ENCODE results near the gene GPR160.
"Not testable (repeated sequence)": the region's sequence is repeated elsewhere in the genome, so short reads cannot be mapped to it uniquely, and the experiment has no call there.

Gene GPR160, protein sequence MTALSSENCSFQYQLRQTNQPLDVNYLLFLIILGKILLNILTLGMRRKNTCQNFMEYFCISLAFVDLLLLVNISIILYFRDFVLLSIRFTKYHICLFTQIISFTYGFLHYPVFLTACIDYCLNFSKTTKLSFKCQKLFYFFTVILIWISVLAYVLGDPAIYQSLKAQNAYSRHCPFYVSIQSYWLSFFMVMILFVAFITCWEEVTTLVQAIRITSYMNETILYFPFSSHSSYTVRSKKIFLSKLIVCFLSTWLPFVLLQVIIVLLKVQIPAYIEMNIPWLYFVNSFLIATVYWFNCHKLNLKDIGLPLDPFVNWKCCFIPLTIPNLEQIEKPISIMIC

DNA sequence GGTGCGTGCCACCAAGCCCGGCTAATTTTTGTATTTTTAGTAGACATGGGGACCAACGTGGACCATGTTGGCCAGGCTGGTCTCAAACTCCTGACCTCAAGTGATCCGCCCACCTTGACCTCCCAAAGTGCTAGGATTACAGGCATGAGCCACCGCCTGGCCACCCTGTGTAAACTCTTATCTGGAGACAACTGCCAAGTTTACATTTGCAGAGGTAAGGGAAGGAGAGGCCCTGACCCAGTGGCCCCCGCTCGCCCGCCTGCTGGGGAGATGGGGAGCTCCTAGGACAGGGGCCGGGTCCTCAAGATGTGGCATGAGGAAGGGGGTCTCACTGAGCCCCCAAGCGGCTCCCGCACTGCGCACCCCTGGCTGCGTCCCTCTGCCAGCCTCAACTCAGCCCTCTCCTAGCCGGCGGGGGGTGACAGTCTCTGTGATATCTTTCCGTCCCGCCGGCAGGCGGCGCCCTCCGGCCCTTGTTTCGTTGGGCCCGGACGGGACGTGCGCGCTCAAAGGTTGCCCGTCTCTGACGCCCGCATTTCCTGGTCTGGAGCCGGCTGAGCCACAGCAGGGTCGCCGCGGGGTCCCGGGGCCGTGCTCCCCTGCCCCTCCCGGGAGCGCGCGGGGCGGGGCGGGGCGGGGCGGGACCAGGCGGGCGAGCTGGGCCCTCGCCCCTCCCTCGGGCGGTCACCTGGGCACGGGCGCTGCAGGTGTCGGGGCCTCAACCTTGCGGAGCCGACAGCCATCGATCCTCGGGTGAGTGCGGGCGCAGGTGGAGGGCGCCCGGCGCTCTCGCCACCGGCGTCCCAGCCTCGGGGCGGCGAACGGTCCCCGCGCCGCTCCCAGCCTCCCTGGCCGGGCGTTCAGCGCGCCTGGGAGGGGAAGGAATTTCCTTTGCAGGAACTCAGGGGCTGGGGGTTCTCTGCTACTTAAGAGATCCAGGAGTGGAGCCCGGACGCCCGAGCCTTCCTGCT, at the start of gene GPR160:
Gene GPR160, plus strand, starts transcription at position 533 of the 971 bp plus-strand sequence. CDS start 45,978 bp downstream, outside the sequence.
- peak; percentile 76 for DNase-seq

DNA sequence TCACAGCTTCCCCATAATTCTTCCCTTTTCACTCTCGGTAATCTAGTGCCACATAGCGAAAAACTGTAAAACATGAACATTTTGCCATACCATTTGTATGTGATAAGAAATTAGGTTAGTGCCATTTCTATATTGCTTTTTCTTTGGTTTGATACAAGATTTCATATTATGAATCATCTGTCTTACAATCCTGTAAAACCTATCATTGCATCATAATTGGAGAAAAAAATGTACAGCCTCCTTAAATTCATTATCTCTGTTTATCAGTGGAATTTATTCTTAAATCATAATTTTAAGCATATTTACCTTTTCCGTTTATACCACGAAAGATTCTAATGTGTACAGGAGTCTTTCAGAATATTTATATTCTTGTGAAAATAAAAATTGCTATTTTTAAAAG, 47.4 kb upstream of the GPR160 start:
- DNase-seq: no peak

DNA sequence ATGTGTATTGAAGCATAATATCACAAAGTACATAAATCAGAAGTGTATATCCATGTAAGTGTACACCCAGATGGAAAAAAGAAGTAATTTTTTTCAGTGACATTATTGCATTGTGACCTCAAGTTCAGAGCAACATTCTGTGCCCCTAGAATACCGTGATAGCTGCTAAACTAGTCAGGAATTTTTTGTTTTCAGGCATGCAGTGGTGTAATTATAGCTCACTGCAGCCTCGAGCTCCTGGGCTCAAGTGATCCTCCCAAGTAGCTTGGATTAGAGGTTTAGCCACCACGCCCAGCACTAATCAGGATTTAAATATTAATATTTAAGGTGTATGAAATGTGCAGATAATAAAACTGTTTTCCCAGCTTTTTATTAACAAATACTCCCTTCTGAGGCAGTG, 45.6 kb upstream of the GPR160 start:
- DNase-seq: no peak

DNA sequence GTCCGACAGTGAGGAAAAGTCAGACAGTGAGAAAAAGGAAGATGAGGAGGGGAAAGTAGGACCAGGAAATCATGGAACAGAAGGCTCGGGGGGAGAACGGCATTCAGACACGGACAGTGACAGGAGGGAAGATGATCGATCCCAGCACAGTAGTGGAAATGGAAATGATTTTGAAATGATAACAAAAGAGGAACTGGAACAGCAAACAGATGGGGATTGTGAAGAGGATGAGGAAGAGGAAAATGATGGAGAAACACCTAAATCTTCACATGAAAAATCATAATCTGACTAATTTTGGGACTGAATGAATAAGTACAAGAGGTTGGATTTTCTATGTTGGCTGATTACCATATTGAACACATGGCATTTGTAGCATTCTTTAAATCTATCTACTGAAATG, 45.0 kb upstream of the GPR160 start:
- no peak for DNase-seq

DNA sequence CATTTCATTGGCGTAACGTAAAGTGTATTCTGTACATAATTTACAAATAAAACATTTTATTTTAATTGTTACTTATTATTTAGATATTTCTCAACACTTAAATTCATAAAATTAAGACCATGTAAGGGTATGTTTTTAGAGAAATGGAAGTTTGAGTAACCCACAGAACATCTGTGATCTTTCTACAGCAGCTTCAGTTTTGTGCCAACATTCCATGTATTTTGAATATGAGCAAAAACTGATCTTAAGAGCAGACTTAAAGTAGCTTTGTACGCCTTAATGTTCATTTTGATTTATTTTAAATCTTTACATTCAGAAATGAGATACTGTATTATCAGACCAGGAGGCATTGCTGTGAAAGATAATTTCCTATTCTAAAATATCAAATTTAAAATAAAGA, 44.0 kb upstream of the GPR160 start:
- DNase-seq: no peak

DNA sequence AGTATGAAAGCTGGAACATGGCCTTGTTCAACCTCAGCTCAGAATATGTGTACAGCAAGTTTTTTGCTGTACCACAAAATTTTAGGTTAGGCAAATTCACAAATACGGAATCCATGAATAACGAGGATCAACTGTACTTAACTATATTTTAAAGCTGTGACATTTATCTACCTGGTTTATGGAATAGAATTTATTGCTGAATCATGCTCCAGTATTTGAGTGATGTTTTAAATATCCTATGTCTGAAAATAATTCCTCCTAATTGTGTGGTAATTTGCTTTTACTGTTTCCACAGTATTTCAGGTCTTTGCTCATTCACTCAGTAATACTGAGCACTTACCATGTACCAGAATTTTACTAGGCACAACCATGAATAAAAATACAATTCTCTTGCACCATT, 41.7 kb upstream of the GPR160 start:
- DNase-seq: no peak

DNA sequence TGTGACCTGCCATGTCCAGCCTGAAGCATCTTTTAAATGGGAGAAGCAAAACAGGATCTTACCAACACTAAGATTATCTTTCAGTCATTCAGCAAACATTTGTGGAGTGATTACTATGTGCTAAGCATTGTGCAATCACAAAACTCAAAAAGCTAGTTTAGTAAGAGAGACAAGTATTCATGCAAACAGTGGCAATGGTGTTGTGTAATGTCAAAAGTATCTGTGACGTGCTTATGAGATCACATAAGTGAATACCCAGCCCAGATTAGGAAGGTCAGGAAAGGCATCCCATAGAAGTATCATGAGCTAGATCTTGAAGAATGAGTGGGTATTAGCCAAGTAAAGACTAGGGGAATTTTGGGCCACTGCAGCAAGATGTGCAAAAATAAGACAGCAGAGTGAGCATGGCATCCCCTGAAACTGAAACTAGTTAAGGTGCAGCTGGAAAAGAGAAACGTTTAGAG, 39.1 kb upstream of the GPR160 start:
- DNase-seq: no peak

DNA sequence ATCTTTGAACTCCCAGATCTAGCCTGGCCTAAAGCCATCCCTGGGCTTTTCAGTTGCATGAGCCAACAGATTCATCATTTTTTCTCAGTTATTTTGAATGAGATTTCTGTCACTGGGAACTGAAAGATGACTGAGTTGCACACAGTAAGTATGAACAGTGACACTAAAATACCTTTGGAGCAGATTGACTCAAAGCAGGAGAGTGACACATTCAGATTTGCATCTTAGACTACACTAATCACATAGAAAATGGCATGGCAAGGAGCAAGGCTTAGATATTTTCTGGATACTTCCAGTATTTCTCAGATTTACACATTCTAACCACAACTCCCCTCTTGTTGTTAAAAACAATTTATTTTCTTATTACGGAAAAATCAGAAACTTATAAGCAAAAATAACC, 38.4 kb upstream of the GPR160 start:
- no peak for DNase-seq

DNA sequence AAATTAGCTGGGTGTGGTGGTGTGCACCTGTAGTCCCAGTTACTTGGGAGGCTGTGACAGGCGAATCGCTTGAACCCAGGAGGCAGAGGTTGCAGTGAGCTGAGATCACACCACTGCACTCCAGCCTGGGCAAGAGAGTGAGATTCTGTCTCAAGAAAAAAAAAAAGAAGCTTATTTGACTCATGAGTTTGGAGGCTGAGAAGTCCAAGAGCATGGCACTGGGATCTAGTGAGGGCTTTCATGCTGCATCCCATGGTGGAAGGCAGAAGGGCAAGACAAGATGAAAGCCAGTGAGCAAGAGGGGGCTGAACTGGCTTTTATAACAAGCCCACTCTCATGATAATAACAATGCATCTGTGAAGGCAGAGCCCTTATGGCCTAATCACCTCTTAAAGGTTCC, 37.7 kb upstream of the GPR160 start:
- no peak for DNase-seq

DNA sequence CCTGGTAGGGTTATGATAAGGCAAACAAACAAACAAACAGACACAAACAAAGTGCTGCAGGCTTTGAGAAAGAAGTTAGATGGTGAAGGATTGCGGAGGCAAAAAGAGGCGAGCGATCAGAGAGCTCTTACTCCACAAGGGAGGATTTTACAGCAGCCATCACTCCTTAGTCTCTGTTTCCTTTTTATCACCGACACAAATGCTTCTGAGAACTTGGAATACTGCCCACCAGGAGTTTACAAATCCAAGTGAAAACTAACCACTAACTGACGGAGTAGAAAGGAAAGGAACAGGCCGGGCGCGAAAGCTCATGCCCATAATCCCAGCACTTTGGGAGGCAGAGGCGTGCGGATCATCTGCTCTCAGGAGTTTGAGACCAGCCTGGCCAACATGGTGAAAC, 35.6 kb upstream of the GPR160 start:
- no peak for DNase-seq

DNA sequence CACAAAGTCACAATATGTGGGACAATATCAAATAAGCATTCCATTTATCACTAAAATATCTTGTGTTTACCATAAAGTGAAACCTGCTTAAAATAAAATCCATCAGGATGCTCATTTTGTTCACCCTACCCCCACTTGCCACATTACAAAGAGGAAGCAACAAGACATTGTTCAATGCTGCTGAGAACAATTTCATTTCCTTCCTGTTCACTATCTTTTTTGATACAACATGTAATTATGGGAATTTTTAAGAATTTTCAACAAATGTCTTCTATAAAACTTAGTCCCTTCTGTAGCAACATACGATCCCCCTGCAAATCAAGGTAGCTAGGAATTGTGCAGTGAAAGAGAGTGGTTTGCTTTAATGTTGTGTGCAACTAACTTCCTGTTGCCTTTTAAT, 34.9 kb upstream of the GPR160 start:
- DNase-seq: no peak

DNA sequence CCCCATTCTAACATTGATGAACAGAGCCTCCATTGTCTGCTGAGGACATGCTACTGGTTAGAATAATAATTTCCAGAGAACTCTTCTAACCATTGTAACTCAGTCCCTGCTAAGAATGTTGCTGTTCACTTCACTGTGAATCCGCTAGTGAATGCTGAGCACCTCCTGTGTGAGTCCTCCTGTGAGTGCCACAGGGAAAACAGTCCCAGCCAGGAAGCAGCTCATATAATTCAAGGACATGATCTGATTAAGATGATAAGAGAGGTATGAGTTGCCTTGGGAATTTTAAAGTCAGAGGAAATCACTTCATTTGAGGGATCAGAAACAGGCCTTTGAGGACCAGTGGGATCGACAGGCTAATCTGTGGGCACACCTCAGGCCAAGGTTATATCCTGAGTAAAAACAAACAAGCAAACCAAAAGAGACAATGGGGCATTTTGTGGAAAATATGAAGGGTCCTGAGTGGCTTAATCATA, 33.9 kb upstream of the GPR160 start:
- DNase-seq: no peak

DNA sequence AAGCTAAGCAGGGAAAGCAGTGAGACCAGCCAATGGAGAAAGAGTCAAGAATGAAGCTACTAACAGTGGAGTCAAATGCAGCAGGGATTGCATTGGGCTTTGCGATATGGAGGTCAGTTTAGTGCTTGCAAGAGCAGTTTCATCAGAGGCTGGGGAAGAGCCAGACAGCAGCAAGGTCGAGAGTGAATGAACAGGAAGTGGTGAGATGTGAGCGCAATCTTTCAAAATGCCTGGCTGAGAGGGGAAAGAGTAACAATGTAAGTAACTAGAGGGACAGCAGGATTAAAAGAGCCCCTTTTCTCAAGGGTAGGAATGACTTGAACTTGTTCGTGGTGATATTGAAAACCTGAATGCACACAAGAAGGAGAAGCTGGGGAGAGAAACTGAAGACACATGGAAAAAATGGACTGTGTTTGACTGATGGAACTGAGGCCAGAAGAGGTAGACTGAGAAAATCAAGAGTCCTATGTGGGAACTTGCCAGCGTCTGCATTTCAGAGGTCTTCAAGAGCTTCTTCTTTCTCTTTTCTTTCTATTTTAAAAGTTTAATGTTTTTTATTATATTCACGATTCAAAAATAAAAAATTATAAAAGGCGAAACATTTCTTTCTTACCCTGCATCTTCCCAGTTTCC, 30.6 kb upstream of the GPR160 start:
- DNase-seq: peak; percentile 13

DNA sequence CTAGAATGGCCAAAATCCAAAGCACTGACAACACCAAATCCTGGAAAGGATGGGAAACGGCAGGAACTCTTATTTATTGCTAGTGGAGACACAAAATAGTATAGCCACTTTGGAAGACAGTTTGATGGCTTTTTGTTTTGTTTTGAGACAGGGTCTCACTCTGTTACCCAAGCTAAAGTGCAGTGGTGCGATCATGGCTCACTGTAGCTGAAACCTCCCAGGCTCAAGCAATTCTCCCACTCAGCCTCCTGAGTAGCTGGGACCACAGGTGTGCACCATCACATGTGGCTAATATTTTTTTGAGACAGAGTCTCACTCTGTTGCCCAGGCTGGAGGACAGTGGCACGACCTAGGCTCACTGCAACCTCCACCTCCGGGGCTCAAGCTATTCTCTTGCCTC, 27.3 kb upstream of the GPR160 start:
- DNase-seq: no peak

DNA sequence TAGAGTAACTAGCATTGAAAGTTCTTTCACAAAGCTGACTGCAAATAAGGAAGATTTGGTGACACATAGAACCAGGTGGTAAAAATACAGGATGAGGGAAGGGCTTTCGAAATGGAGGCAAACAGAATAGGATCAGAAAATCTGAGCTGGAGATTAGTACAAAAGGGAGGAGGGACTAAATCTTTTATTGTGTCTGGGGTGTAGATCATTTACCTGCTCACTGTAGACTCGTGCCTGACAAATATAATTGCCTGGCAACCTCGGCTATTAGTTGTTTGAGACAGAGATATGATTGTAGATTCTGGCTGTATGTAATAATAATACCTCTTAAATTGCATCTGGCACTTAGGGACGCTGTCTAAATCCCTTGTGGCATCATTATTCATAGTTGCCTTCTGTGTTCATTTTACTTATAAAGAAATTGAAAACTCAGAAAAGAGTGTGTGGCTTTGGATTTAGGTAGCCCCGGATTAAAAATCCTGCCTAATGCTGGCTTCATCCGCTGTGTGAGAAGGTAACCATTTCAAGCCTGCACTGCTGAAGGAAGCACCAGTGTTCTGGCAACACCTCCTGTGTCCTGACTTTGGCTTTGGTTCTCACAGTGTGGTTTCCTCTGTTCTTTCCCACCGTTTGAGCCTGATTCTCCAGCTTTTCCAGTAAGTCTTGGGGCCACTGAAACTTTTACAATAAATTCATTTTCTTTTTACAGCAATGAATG, 25.0 kb upstream of the GPR160 start:
- DNase-seq: no peak

DNA sequence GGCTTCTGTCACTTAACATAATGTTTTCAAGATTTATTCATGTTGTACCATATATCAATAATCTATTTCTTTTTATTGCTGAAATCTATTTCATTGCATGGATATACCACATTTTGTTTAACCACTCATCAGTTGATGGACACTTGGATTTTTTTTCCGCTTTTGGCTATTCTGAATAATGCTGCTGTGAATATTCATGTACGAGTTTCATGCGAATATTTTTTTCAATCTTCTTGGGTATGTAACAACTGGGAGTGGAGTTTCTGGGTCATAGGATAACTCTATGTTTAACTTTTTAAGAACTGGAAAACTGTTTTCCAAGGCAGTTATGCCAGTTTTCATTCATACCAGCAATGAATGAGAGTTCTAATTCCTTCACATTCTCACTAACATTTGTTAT, 21.7 kb upstream of the GPR160 start:
- DNase-seq: no peak

DNA sequence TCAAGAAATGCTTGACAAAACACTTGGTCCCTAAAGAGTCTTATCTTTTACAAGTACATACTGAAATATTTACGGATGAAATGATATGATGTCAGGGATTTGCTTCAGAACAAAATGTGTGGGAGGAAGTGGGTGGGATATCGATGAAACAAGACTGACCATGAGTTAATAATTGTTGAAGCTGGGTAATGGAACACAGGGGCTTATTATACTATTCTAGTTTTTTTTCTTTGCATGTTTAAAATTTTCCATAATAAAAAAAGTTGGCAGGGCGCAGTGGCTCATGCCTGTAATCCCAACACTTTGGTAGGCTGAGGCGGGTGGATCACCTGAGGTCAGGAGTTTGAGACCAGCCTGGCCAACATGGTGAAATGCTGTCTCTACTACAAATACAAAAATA, 18.5 kb upstream of the GPR160 start:
- not testable (repeated sequence) for DNase-seq

DNA sequence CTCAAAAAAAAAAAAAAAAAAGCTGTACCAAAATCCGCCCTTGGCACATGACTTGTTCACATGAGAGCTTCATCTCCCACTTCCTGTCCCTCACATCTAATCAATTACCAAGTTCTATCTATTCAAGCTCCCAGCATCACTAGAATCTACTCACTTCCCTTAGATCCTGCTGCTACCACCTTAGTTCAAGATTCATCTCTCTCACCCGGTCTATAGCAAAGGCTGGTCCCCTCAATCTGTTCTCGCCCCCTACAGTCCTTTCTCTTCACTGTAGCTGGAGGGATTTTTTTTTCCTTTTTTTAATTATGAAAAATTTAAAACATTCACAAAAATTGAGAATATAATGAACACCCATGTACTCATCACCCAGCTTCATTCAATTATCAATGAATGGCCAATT, 16.7 kb upstream of the GPR160 start:
- no peak for DNase-seq

DNA sequence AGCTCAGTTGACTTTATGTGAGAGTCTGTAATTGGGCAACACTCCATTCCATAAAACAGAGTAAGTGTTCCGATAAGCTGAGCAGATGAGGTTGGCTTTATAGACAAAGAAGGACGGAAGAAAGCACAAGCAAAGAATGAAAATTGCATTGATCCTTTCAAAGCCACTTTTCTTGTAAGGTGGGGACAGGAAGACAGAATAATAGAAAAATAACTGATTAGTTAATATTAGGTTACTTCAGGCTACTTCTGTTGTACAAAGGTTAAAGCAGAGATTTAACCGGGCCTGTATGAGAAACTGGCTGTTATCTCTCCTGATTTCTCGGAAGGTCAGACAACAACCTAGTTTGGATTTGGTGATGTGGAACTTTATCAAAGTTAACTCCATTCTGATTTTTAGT, 15.5 kb upstream of the GPR160 start:
- DNase-seq: no peak

DNA sequence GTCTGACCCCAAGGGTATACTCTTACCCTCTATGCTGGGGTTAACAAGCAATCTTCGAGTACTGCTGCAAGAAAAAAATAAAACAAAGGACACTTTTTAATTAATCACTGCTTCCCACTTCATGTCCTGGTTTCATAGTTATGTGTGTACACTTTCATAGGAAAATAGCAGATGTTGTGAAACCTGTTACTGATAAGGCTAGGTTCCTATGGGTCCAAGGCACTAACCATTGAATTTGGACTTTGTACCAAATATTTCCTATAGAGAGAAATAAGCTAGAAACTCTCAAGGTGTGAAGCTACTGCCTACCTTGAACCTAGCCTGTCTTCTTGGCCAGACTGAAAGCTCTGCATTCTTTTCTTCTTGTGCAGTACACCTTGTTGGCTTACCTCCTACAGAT, 14.6 kb upstream of the GPR160 start:
- no peak for DNase-seq

DNA sequence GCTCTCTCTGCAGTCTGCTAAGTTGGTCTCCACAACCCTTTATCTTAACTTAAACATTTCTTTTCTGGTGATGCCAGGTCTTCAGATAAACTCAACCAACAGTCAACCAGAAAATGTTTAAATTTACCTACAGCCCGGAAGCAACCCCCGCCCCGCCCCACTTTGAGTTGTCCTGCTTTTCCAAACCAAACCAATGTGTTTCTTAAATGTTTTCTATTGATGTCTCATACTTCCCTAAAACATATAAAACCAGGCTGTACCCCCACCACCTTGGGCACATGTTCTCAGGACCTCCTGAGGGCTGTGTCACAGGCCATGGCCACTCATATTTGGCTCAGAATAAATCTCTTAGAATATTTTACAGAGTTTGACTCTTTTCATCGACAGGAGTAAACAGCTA, 13.2 kb upstream of the GPR160 start:
- DNase-seq: no peak

DNA sequence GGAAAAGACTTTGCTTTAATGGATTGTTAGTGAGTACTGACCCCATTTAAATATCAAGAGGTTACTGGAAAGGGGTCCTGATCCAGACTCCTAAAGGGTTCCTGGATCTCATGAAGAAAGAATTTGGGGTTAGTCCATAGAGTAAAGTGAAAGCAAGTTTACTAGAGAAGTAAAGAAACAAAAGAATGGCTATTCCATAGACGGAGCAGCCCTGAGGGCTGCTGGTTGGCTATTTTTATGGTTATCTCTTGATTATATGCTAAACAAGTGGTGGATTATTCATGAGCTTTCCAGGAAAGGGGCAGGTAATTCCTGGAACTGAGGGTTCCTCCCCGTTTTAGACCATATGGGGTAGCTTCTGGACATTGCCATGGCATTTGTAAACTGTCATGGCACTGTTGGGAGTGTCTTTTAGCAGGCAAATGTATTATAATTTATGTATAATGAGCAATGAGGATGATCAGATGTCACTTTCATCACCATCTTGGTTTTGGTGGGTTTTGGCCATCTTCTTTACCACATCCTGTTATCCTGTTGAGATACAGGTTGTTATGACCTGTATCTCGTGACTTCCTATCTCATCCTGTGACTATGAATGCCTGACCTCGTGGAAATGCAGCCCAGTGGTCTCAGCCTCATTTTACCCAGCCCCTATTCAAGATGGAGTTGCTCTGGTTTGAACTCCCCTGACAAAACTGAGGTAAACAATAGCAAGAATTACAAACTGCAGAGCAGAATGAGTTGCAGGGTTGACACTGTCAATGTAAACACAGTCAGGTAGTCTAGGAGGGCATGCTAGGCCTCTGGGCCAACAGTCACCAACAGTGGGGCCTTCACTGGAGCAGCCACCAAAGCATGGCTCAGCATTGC, 10.3 kb upstream of the GPR160 start:
- DNase-seq: no peak

Measured in activated CD4-positive, alpha-beta T cell treated with anti-CD3 and anti-CD28 coated beads, Interleukin-2, amount 50 U/mL, for 1 hour (primary cell).